Measurements from ENCODE around the gene BBOX1.

BBOX1 gene

GRCh38 chr11:27018902-27019529 is 21.6 kb upstream of the BBOX1 start:
- H3K27ac ChIP-seq = no peak overlapping the region
- TF ChIP-seq, protein P1, sequence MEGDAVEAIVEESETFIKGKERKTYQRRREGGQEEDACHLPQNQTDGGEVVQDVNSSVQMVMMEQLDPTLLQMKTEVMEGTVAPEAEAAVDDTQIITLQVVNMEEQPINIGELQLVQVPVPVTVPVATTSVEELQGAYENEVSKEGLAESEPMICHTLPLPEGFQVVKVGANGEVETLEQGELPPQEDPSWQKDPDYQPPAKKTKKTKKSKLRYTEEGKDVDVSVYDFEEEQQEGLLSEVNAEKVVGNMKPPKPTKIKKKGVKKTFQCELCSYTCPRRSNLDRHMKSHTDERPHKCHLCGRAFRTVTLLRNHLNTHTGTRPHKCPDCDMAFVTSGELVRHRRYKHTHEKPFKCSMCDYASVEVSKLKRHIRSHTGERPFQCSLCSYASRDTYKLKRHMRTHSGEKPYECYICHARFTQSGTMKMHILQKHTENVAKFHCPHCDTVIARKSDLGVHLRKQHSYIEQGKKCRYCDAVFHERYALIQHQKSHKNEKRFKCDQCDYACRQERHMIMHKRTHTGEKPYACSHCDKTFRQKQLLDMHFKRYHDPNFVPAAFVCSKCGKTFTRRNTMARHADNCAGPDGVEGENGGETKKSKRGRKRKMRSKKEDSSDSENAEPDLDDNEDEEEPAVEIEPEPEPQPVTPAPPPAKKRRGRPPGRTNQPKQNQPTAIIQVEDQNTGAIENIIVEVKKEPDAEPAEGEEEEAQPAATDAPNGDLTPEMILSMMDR (conservative IDR thresholded peaks at IDR 0.05) = no peak

- TF ChIP-seq, protein P1 (conservative IDR thresholded peaks at IDR 0.05) = no peak
- no peak overlapping the region for H3K27ac ChIP-seq
These were observed 19.9 kb upstream of the BBOX1 start for GRCh38 chr11:27020751-27021150.

GRCh38 chr11:27022659-27023251 is 17.9 kb upstream of the BBOX1 start:
- no peak overlapping the region for H3K27ac ChIP-seq
- TF ChIP-seq, protein P1 (conservative IDR thresholded peaks at IDR 0.05) = no peak

DNA sequence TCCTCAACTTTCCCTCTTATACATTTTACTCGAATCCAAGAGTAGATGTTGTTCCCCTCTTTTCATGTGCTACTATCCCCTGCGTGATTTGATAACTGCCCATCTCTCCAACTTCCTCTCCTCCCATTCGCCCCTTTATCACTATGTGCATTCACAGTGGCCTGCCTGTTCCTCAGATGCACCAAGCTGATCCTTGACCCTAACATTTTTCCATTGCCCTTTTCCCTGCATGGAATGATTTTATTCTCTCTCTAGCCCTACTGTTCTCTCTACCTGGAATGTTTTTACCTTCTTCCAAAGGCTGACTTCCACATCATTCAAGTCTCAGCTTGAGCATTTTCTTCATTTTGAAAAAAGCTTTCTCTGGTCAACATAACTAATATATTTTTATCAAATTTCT is 15.8 kb upstream of the BBOX1 start:
- TF ChIP-seq, protein P1 (conservative IDR thresholded peaks at IDR 0.05) = no peak
- no peak overlapping the region for H3K27ac ChIP-seq

DNA sequence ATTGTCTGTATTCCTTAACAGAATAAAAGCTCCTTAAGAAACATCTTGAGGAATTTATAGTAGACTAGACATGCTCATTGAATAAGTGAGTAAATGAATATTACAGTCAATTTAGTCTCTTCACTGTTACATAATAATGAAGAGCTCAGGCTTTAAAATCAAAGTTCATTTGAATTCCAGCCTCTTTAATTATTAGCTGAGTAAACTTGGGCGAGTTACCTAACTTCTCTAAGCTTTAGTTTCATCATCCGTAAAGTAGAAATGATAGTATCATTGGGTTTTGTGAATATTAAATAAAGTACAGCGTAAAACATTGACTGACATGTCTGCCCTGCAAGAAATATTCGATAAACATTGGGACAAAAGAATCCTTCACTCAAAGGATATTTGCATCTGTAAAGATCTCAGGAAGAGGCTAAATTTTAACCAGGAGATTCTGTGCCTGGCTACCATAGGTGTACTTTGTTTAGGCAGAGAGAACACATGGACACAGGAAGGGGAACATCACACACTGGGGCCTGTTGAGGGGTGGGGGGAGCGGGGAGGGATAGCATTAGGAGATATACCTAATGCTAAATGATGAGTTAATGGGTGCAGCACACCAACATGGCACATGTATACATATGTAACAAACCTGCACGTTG is 15.2 kb upstream of the BBOX1 start:
- TF ChIP-seq, protein P1 (conservative IDR thresholded peaks at IDR 0.05) = no peak
- no peak overlapping the region for H3K27ac ChIP-seq

GRCh38 chr11:27025957-27026733 is 14.5 kb upstream of the BBOX1 start:
- TF ChIP-seq, protein P1 (conservative IDR thresholded peaks at IDR 0.05) = no peak
- H3K27ac ChIP-seq = no peak overlapping the region

DNA sequence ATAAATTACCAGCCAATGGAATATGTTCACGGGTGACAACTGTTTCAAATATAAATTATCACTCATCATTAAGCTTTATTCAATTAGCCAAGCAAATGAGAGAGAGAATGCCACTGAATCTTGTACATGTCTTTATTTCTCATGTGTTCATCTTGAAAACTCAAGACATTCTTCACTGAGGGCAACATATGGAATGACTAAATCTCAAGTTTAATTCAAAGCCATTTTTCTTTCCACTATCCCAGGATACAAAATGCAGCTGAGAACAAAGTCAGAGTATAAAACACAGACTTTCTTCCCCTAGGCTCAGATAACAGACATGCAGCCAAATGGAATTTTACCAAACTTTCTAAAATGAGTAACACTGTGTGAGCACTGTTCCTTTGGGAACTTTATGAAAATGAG is 12.1 kb upstream of the BBOX1 start:
- TF ChIP-seq, protein P1 (conservative IDR thresholded peaks at IDR 0.05) = no peak
- H3K27ac ChIP-seq = no peak overlapping the region
